Right forelimb (tissue), 1 donor: ENCODE measurements around the gene STING1.

ENCODE experiments used
- DNase-seq: peaks from one replicate; pipeline ENCODE4 v3.0.0-alpha.2; 2018

Gene STING1

DNA sequence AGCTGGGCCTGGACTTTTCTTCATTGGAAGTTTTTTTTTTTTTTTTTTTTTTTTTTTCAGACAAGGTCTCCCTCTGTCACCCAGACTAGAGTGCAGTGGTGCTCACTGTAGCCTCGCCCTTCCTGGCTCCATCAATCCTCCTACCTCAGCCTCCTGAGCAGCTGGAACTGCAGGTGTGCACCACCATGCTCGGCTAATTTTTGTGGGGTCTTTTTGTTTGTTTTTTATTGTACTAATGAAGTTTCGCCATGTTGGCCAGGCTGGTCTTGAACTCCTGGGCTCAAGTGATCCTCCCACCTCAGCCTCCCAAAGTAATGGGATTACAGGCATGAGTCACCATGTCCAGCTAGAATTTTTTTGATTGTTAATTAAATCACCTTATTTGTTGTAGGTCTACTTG, 46.9 kb downstream of the STING1 start:
- no peak for DNase-seq

DNA sequence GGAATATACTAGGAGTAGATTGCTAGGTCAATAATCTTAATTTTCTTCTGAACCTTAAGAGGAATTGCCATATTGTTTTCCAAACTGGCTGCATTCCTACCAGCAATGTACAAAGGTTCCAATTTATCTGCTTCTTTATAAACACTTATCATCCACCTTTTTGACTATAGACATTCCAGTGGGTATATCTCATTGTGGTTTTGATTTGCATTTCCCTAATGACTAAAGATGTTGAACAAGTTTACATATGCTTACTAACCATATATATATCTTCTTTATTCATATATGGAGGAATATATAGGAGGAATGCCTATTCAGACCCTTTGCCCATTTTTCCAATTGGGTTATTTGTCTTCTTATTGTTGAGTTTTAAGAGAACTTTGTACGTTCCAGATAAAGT, 50.9 kb downstream of the STING1 start:
- DNase-seq, result no peak

DNA sequence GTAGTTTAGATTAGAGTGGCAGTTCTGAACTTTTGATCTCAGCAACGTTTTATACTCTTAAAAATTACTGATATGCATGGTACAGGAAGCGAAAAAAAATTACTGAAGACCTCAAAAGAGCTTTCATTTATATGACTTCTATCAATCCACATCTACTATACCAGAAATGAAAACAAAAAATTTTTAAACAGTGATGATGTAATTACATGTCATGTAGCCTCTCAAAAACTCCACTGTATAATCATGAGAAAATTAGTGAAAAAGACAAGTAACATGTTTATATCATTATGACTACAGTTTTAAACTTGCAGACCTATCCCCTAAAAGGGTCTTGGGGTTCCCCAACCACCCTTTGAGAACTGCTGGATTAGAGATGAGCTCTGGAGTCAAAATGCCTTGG, 52.5 kb downstream of the STING1 start:
- no peak for DNase-seq

DNA sequence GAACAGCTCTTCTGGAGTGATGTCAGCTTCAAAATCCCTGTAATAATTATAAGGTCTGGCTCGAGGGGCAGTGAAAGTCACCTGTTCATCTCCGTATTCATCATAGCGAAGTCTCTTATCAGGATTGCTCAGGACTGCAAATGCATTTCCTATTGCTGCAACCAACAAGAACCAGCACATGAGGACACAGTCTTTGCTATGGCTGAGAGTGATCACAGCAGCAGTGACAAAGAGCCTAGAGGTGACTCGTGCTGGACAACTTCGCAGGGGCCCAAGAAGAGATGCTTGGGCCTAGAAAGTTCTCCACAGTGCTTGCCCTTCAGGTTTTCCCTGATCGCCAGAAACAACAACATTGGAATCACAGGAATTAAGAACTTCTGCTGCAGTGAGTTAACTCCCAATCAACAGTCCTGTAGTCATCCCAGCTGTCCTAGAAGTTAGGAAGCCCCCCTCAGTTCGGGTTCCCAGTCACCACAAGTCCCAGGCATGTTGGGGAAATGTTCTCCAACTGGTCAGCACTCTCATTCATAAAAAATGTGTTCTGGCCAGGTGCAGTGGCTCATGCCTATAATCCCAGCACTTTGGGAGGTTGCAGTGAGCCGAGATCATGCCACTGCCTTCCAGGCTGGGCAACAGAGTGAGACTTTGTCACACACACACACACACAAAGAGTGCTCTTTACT, 56.2 kb downstream of the STING1 start:
- DNase-seq, result no peak
